ENCODE measurements around the gene ICAM2. TPM values are rescaled to one million over a fixed set of nuclear protein-coding genes. Genes with fewer than 3 reads are reported as not detected.
"Not testable (repeated sequence)": the region's sequence is repeated elsewhere in the genome, so short reads cannot be mapped to it uniquely, and the experiment has no call there.

ICAM2 gene
- total RNA-seq, 6 experiments from 2014 or later = 5.5 to 16.1 (median 8.6) TPM

DNA sequence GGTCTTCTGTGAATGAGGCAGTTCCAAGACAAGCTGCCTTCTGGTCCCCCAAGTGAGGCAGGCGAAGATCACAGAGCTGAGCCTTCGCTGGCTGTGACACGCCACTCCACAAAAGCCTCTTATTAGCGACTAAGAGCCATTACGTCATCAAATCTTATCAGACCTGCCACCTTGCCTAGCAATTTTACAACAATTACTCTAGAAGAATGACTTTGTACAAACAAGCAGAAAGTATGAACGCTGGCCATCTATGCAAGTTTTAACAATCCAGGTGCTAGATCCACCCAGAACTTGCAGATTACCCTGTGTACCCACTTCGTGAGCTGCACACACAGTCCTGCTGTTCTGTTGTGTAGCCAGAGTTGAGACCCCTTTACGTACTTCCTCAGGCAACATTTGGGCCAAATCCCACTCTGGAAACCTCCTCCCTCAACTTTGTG is 3.8 kb upstream of the ICAM2 start:
- intact Hi-C loops (cut with DNase I) = no loop called here
- no peak overlapping the region for H3K27ac ChIP-seq

DNA sequence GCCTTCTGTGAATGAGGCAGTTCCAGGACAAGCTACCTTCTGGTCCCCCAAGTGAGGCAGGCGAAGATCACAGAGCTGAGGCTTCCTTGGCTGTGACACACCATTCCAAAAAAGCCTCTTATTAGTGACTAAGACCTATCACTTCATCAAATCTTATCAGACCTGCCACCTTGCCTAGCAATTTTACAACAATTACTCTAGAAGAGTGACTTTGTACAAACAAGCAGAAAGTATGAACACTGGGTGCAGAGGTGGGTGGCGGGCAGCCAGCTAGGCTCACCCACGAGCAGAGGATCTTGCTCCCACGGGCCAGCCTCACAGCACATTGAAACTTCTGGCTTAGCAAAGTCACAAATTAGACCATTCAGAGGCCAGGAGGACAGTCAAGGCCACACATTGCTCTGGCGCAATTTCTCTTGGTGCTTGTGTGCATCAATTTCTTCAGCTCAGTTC is 2.2 kb upstream of the ICAM2 start:
- H3K36me3 ChIP-seq = no peaks in the 10 kb centered on the region
- TF ChIP-seq POLR2A (IDR thresholded peaks at IDR 0.05) = no peak
- TF ChIP-seq, protein P1, sequence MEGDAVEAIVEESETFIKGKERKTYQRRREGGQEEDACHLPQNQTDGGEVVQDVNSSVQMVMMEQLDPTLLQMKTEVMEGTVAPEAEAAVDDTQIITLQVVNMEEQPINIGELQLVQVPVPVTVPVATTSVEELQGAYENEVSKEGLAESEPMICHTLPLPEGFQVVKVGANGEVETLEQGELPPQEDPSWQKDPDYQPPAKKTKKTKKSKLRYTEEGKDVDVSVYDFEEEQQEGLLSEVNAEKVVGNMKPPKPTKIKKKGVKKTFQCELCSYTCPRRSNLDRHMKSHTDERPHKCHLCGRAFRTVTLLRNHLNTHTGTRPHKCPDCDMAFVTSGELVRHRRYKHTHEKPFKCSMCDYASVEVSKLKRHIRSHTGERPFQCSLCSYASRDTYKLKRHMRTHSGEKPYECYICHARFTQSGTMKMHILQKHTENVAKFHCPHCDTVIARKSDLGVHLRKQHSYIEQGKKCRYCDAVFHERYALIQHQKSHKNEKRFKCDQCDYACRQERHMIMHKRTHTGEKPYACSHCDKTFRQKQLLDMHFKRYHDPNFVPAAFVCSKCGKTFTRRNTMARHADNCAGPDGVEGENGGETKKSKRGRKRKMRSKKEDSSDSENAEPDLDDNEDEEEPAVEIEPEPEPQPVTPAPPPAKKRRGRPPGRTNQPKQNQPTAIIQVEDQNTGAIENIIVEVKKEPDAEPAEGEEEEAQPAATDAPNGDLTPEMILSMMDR (IDR thresholded peaks at IDR 0.05) = no peak
- DNase-seq = peak in 1 of 3 donors; percentile 40
- intact Hi-C loops (cut with DNase I) = no loop called here
- no peak overlapping the region for H3K4me3 ChIP-seq
- no peaks in the 10 kb centered on the region for H3K27me3 ChIP-seq
- WGBS (ENCODE audit: insufficient coverage, low coverage, low lambda C conversion rate, missing lambda C conversion rate) = 56% methylated on average over 5 of the region's 5 CpGs
- no peaks in the 10 kb centered on the region for H3K9me3 ChIP-seq
- no peak for ATAC-seq
- peaks cover 0 to 4% (median 0%) of the 10 kb centered on the region in 4 donors for H3K4me1 ChIP-seq
- no peak overlapping the region for H3K27ac ChIP-seq

More for the DNA sequence above, 3.8 kb upstream of the ICAM2 start:
- Histone ChIP-seq H3K4me3 (no peak overlapping the region), H3K36me3 (no peaks in the 10 kb centered on the region), H3K4me1 (peaks cover 0 to 4% (median 0%) of the 10 kb centered on the region in 4 donors), H3K27me3 (no peaks in the 10 kb centered on the region), H3K9me3 (no peaks in the 10 kb centered on the region)
- WGBS (ENCODE audit: insufficient coverage, low coverage, low lambda C conversion rate, missing lambda C conversion rate) = 74% methylated on average over 8 of the region's 8 CpGs
- DNase-seq (peak in 1 of 3 donors; percentile 15), ATAC-seq (no peak)
- no peak for TF ChIP-seq POLR2A (IDR thresholded peaks at IDR 0.05)
- TF ChIP-seq, protein P1 (IDR thresholded peaks at IDR 0.05) = no peak

DNA sequence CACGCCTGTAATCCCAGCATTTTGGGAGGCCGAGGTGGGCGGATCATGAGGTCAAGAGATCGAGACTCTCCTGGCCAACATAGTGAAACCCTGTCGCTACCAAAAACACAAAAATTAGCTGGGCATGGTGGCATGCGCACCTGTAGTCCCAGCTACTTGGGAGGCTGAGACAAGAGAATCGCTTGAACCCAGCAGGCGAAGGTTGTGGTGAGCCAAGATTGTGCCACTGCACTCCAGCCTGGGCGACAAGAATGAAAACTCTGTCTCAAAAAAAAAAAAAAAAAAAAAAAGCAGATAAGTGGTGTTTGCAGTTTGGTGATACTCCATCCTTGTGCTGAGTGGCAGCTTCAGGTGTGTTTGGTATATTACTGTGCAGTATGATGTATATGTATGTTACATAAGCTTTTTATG is 877 bp downstream of the ICAM2 start:
- 65% methylated on average over 7 of the region's 9 CpGs for WGBS (ENCODE audit: insufficient coverage, low coverage, low lambda C conversion rate, missing lambda C conversion rate)
- intact Hi-C loops (cut with DNase I); ATAC-seq: not testable (repeated sequence)

DNA sequence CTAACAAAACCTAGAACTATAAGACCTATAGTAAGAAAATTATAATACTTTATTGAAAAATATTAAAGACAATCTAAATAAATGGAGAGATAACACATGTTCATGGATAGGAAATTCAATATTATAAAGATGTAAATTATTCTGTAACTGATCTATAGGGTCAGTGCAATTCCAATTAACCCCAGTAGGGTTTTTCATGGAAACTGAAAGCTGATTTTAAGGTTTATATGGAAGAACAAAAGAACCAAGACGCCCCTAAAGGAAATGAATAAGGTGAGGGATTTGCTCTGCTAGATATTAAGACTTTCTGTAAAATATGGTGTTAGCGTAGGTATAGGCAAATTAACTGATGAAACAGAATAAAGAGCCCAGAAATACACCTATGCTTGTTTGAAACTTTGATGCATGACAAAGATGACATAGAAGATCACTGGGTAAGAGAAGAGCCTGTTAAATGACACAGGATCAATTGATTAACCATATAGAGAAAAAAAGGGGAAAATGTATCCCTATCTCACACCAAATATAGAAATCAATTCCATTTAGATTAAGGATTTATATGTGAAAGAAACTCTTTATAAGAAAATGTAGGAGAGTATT is 3.0 kb downstream of the ICAM2 start:
- Histone ChIP-seq H3K36me3 (no peaks in the 10 kb centered on the region), H3K4me1 (no peaks in the 10 kb centered on the region), H3K27ac (peak overlapping the region in 1 of 3 donors; percentile 0), H3K4me3 (no peak overlapping the region), H3K9me3 (no peaks in the 10 kb centered on the region), H3K27me3 (no peaks in the 10 kb centered on the region)
- intact Hi-C loops (cut with DNase I) = no loop called here
- no peak for DNase-seq
- TF ChIP-seq, protein P1 (IDR thresholded peaks at IDR 0.05) = peak in 1 of 4 donors; percentile 8
- no peak for TF ChIP-seq POLR2A (IDR thresholded peaks at IDR 0.05)
- no peak for ATAC-seq
- 67% methylated on average over 2 of the region's 2 CpGs for WGBS (ENCODE audit: insufficient coverage, low coverage, low lambda C conversion rate, missing lambda C conversion rate)

More for the DNA sequence above, 877 bp downstream of the ICAM2 start:
- H3K4me1 ChIP-seq, H3K9me3 ChIP-seq, H3K27me3 ChIP-seq, H3K36me3 ChIP-seq: not testable (repeated sequence)
- DNase-seq = peak in 1 of 3 donors; percentile 11
- H3K27ac ChIP-seq = peak overlapping the region in 1 of 3 donors; percentile 75
- H3K4me3 ChIP-seq = peak overlapping the region in 2 of 3 donors; percentile 39 to 46

DNA sequence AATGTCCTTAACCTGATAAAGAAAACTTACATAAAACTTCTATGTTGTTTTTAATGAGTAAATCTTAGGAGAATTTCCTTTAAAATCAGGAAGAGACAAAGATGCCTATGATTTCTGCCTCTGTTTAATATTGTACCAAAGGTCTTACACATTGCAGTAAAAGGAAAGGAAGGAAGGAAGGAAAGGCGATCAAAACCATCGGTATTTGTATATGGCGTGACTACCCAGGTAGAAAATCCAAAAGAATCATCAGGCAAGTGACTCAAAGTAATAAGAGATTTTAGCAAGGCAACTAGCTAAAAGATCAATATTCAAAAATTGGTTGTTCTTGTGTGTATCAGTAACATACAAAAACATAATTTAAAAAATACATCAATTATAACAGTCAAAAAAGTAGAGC is 3.5 kb downstream of the ICAM2 start:
- intact Hi-C loops (cut with DNase I) = no loop called here
- Histone ChIP-seq H3K4me1 (no peaks in the 10 kb centered on the region), H3K27me3 (no peaks in the 10 kb centered on the region), H3K36me3 (no peaks in the 10 kb centered on the region), H3K27ac (peak overlapping the region in 2 of 3 donors; percentile 0 to 47), H3K9me3 (no peaks in the 10 kb centered on the region), H3K4me3 (no peak overlapping the region)
- no peak for TF ChIP-seq POLR2A (IDR thresholded peaks at IDR 0.05)
- TF ChIP-seq, protein P1 (IDR thresholded peaks at IDR 0.05) = no peak
- ATAC-seq = no peak
- no peak for DNase-seq
- 63% methylated on average over 3 of the region's 3 CpGs for WGBS (ENCODE audit: insufficient coverage, low coverage, low lambda C conversion rate, missing lambda C conversion rate)
